T-cell (primary cell): Measurements from ENCODE around the gene GRAP2. TPM values are rescaled to one million over a fixed set of nuclear protein-coding genes. Genes with fewer than 3 reads are reported as not detected.

Source experiments
- ATAC-seq, 4 experiments: fragments of 200-7000 bp in 3 of 4; fragments of 150-1000 bp in 1 of 4; cut with Tn5 transposase; replicated peaks in 1 of 4; 1 replicate in 3 of 4; 2 replicates in 1 of 4; pipeline ENCODE4 v1.10.0; 2021; ENCODE audit warnings: moderate library complexity in 3 of 4, mild to moderate bottlenecking in 2 of 4, moderate number of reproducible peaks in 1 of 4
- CTCF ChIA-PET, 2 donors: fragments of 300-600 bp; sonication (Branson Sonifier 250); formaldehyde crosslinking; loops; one replicate each; lab custom pipeline; 2022; ENCODE audit warnings: antibody characterized with exemption in 2 of 2; lab: Charles Lee
- POLR2A ChIA-PET, 2 donors: fragments of 300-600 bp; sonication (Branson Sonifier 250); formaldehyde crosslinking; loops; one replicate each; lab custom pipeline; 2022; ENCODE audit warnings: antibody characterized with exemption in 2 of 2; lab: Charles Lee
- DNase-seq, 35 experiments: peaks; one replicate each; pipeline versions ENCODE4 v3.0.0 to v3.0.0-alpha.2; 2013 to 2023
- H3K27ac ChIP-seq: one replicate; pipeline ENCODE4 v1.5.1; 2013; ENCODE audit warnings: low read length
- H3K27me3 ChIP-seq, 2 experiments: replicated peaks in 1 of 2; 1 replicate in 1 of 2; 2 replicates in 1 of 2; pipeline versions ENCODE4 v1.6.1 to v1.7.0; 2013; ENCODE audit warnings: low read length in 1 of 2, mixed read lengths in 1 of 2; ENCODE audit not compliant: control insufficient read depth in 2 of 2, insufficient read depth in 2 of 2; ENCODE audit errors: extremely low read depth in 1 of 2
- H3K36me3 ChIP-seq, 2 donors: 1 replicate in 1 of 2; 2 replicates in 1 of 2; pipeline versions ENCODE4 v1.6.1 to v1.7.0; 2013; ENCODE audit warnings: low read length in 1 of 2; ENCODE audit not compliant: control insufficient read depth in 2 of 2, insufficient read depth in 1 of 2; ENCODE audit errors: extremely low read depth in 1 of 2
- H3K4me1 ChIP-seq, 2 experiments: 1 replicate in 1 of 2; 2 replicates in 1 of 2; pipeline versions ENCODE4 v1.6.1 to v1.7.0; 2013; ENCODE audit warnings: low read length in 2 of 2, mixed read lengths in 1 of 2; ENCODE audit not compliant: insufficient read depth in 2 of 2, control insufficient read depth in 1 of 2; ENCODE audit errors: extremely low read depth in 1 of 2
- H3K4me3 ChIP-seq, 2 donors: 1 replicate in 1 of 2; 2 replicates in 1 of 2; pipeline versions ENCODE4 v1.5.1 to v1.7.0; 2013; ENCODE audit warnings: mild to moderate bottlenecking in 2 of 2, low read length in 1 of 2, moderate library complexity in 1 of 2; ENCODE audit not compliant: control insufficient read depth in 1 of 2; ENCODE audit errors: extremely low read depth in 1 of 2
- H3K9me3 ChIP-seq: 2 replicates; pipeline ENCODE4 v1.7.0; 2013
- H3K27ac Mint-ChIP-seq, 2 donors: one replicate each; pipeline ENCODE4 v1.8.0; 2020 to 2021; ENCODE audit warnings: mild to moderate bottlenecking in 2 of 2, mixed read lengths in 2 of 2
- H3K27me3 Mint-ChIP-seq, 2 donors: one replicate each; pipeline ENCODE4 v1.8.0; 2021 to 2022; ENCODE audit warnings: mixed read lengths in 2 of 2
- H3K36me3 Mint-ChIP-seq: one replicate; pipeline ENCODE4 v1.8.0; 2021; ENCODE audit warnings: mixed read lengths
- H3K4me1 Mint-ChIP-seq, 3 donors: one replicate each; pipeline ENCODE4 v1.8.0; 2020 to 2022; ENCODE audit warnings: mixed read lengths in 3 of 3, mild to moderate bottlenecking in 1 of 3
- H3K4me3 Mint-ChIP-seq, 3 donors: one replicate each; pipeline ENCODE4 v1.8.0; 2020 to 2022; ENCODE audit warnings: mild to moderate bottlenecking in 3 of 3, mixed read lengths in 3 of 3, moderate library complexity in 3 of 3
- H3K9me3 Mint-ChIP-seq, 3 donors: one replicate each; pipeline ENCODE4 v1.8.0; 2020 to 2022; ENCODE audit warnings: mixed read lengths in 3 of 3
- WGBS: methylation state at CpG from one replicate; pipeline ENCODE4 v1.1.5; 2013; ENCODE audit warnings: missing lambda C conversion rate; ENCODE audit not compliant: insufficient coverage; 5-methylcytosine and 5-hydroxymethylcytosine counted together
- total RNA-seq, 35 experiments: library from RNA in 6 of 35; stranded (reverse) in 6 of 35; fragments of 120-200 nt in 1 of 35; gene quantifications; one replicate each; pipeline versions ENCODE4 v1.2.1 to v1.2.4 and lab custom pipeline; 2013 to 2026

The GRAP2 gene
- total RNA-seq, 5 donors from 2014 or later (not counting 1 experiment from before 2014, with no cell fraction given) = 138 to 199 (median 157) TPM

DNA sequence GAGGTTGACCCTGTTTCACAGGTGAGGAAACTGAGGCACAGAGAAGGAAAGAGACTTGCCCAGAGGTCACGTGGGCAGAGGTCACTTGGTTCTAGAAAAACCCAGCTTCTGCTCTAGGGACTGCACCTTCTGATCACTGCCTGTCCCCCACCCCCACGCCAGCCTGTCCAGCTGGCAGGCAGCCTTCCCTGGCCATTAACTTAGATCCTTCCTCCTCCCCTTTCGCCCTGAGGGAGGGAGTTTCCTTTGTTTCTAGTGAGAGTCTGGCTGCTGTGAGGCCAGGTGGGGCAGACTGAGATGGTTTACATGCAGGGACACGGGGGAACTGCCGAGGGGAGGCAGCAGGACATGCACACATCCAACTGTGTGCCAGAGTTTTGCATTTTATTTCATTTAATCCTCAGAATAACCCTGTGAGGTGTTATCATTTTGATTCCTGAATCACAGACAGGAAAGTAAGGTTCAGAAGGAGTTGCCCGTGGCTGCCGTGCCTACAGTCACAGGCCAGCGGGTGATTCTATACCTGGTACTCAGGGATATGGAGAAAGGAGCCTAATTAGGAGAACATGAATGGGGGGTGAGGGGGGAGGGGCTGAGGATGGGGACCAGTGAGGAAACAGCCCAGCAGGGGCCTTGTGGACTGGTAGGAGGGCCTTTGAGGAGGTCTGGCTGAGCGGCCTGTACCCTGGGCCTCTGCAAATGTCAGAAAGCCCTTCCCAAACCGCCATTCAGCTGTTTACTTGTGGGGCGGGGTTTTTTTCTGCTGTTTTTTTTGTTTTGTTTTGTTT is 97.2 kb downstream of the GRAP2 start:
- 87% methylated on average over 6 of the region's 11 CpGs for WGBS
- Histone ChIP-seq H3K4me1 (peaks cover 0 to 13% of the 10 kb centered on the region in 2 experiments), H3K27ac (no peak overlapping the region), H3K9me3 (no peaks in the 10 kb centered on the region), H3K27me3 (peaks cover 0 to 42% of the 10 kb centered on the region in 2 experiments), H3K4me3 (no peak overlapping the region), H3K36me3 (no peaks in the 10 kb centered on the region)
- Mint-ChIP-seq H3K9me3 (no peaks in the 10 kb centered on the region), H3K36me3 (no peaks in the 10 kb centered on the region), H3K4me3 (no peak overlapping the region), H3K4me1 (peaks cover 7 to 14% (median 11%) of the 10 kb centered on the region in 3 donors), H3K27me3 (peaks cover 3 to 36% of the 10 kb centered on the region in 2 donors), H3K27ac (no peak overlapping the region)
- no peak for ATAC-seq
- ChIA-PET POLR2A (interaction anchor here in 1 of 2 donors (0.6 kb wide), 1 partner anchor 74 kb away, joined by 4 read pairs; no protein-coding TSS in a partner anchor), CTCF (no interaction called here)
- no peak for DNase-seq

DNA sequence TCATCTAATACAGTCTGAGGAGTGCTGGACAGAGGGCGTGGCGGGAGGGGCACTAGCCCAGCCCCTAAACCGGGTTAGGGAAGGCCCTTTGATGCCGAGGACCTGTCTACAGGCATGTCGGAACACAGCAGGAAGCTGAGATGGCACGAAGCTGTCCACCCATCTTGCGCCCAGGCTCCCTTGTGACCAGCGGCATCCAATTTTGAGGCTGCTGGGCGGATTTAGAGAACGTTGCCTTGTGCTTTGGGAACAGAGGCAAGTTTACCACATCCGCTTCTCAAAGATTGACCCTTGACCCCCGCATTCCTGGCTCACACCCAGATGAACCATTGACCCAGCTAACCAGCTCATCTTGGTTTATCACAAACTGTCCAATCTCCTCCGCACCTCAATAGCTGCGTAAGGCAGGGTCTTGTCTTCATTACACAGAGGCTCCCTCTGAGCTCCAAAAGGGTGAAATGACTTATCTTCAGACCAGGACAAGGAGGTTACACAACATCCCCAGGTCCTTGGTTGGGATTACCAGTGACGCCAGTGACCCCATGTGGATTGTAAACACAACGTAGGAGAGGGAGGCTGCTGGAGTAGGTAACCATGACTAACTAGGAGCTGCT is 98.4 kb downstream of the GRAP2 start:
- WGBS = 94% methylated on average over 15 of the region's 16 CpGs
- CTCF ChIA-PET = no interaction called here
- ATAC-seq (no peak), DNase-seq (no peak)
- no peak overlapping the region for H3K27ac ChIP-seq
- H3K4me1 ChIP-seq = peaks cover 0 to 10% of the 10 kb centered on the region in 2 experiments
- H3K36me3 Mint-ChIP-seq = no peaks in the 10 kb centered on the region
- H3K27me3 ChIP-seq = peaks cover 0 to 41% of the 10 kb centered on the region in 2 experiments
- H3K4me3 Mint-ChIP-seq = no peak overlapping the region
- no peaks in the 10 kb centered on the region for H3K36me3 ChIP-seq
- no peaks in the 10 kb centered on the region for H3K9me3 Mint-ChIP-seq
- no peak overlapping the region for H3K27ac Mint-ChIP-seq
- H3K9me3 ChIP-seq = no peaks in the 10 kb centered on the region
- POLR2A ChIA-PET = interaction anchor here in 1 of 2 donors (0.6 kb wide), 1 partner anchor 75 kb away, joined by 4 read pairs; no protein-coding TSS in a partner anchor
- H3K27me3 Mint-ChIP-seq = peaks cover 3 to 27% of the 10 kb centered on the region in 2 donors
- H3K4me3 ChIP-seq = no peak overlapping the region
- peaks cover 0 to 7% (median 4%) of the 10 kb centered on the region in 3 donors for H3K4me1 Mint-ChIP-seq

DNA sequence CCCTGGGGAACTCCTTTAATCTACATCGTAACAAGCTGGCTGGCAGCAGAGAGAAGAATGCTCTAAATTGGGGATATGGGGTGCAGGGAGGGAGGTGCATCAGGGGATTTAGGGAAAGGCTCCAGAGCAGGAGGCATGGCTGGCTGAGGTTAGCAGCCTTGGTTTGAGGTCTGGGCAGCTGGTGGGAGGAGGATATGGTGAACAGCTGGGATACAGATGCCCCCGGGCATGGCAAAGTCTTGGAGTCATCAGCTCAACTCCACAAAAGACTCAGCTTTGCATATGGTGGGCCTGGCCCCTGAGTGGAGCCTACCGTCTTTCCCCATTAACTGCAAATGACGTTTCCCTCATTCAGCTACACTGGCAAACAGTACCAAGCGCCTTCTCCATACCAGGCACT is 99.3 kb downstream of the GRAP2 start:
- H3K36me3 ChIP-seq = no peaks in the 10 kb centered on the region
- Mint-ChIP-seq H3K4me1 (peaks cover 0 to 7% (median 3%) of the 10 kb centered on the region in 3 donors), H3K36me3 (no peaks in the 10 kb centered on the region), H3K27ac (no peak overlapping the region), H3K27me3 (peaks cover 3 to 30% of the 10 kb centered on the region in 2 donors), H3K9me3 (no peaks in the 10 kb centered on the region), H3K4me3 (no peak overlapping the region)
- H3K4me3 ChIP-seq = no peak overlapping the region
- peaks cover 0 to 37% of the 10 kb centered on the region in 2 experiments for H3K27me3 ChIP-seq
- ChIA-PET CTCF (no interaction called here), POLR2A (interaction anchor here in 1 of 2 donors (0.9 kb wide), 1 partner anchor 36 kb away, joined by 3 read pairs; no protein-coding TSS in a partner anchor)
- no peaks in the 10 kb centered on the region for H3K9me3 ChIP-seq
- no peak overlapping the region for H3K27ac ChIP-seq
- DNase-seq = no peak
- 90% methylated on average over 2 of the region's 5 CpGs for WGBS
- no peak for ATAC-seq
- H3K4me1 ChIP-seq = peaks cover 0 to 4% of the 10 kb centered on the region in 2 experiments

DNA sequence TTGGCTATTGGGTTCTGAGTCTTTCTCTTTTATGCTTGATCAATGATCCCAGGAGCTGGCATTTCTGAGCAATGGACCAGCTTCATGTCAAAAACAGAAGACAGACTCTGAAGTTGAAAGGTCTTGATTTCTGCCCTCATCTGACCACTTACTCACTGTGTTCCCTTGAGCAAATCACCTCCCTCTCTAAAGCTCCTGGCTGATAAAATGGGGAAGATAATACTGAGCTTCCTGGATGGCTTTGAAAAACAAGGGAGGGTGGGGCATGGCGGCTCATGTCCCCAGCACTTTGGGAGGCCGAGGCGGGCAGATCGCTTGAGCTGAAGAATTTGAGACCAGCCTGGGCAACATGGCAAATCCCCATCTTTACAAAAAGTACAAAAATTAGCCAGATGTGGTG is 100.2 kb downstream of the GRAP2 start:
- H3K27ac ChIP-seq = no peak overlapping the region
- H3K9me3 Mint-ChIP-seq = no peaks in the 10 kb centered on the region
- H3K4me1 ChIP-seq = no peaks in the 10 kb centered on the region
- ATAC-seq (no peak), DNase-seq (no peak)
- peaks cover 0 to 32% of the 10 kb centered on the region in 2 experiments for H3K27me3 ChIP-seq
- H3K27ac Mint-ChIP-seq = no peak overlapping the region
- no peaks in the 10 kb centered on the region for H3K36me3 ChIP-seq
- no peaks in the 10 kb centered on the region for H3K9me3 ChIP-seq
- no peak overlapping the region for H3K4me3 ChIP-seq
- ChIA-PET POLR2A (interaction anchor here in 1 of 2 donors (0.9 kb wide), 1 partner anchor 36 kb away, joined by 3 read pairs; no protein-coding TSS in a partner anchor), CTCF (interaction anchor here in 1 of 2 donors (0.6 kb wide), 1 partner anchor 334 kb away, joined by 6 read pairs; no protein-coding TSS in a partner anchor)
- peaks cover 3 to 26% of the 10 kb centered on the region in 2 donors for H3K27me3 Mint-ChIP-seq
- H3K36me3 Mint-ChIP-seq = no peaks in the 10 kb centered on the region
- peaks cover 0 to 1% (median 0%) of the 10 kb centered on the region in 3 donors for H3K4me1 Mint-ChIP-seq
- no CpG with 5 or more reads among the region's 4 CpGs for WGBS
- H3K4me3 Mint-ChIP-seq = no peak overlapping the region

DNA sequence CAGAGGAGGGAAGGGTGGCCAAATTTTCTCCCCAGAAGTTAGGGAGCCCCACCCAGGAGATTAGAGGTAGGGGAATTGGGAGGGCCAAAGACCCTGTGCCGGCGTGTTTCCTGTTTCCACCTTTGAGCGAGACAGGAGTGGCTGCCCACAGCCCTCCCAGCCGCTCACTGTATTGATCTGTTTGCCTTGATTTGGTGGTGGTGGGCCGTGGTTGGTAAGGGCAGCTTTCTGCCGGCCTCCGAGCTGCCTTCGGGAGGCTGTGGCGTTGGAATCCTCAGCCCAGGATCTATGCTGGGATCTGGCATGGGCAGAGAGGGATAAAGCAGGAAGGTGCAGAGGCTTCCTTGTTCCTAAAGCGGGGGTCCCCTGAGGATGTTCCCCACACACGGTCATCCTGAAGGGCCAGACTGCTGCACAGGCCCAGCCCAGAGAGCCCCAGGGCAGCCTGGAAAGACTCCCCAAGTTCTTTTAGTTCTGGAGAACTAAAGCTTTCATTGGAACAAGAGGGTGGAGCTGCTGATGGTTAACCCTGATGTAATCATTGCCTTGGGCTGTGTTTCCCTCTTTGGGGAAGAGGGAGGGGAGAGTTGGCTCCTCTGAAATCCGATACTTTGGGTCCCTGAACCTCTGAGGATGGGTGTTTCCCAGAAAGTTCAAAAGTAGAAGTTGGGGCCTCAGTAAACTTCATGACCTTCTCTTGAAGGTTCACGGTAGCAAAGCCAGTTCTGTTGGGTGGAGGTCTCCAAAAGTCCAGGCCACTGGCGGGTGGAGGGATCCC is 101.1 kb downstream of the GRAP2 start:
- H3K36me3 Mint-ChIP-seq = no peaks in the 10 kb centered on the region
- H3K9me3 Mint-ChIP-seq = no peaks in the 10 kb centered on the region
- H3K4me1 Mint-ChIP-seq = no peaks in the 10 kb centered on the region
- CTCF ChIA-PET = no interaction called here
- Histone ChIP-seq H3K27me3 (peaks cover 0 to 36% of the 10 kb centered on the region in 2 experiments), H3K36me3 (no peaks in the 10 kb centered on the region), H3K27ac (no peak overlapping the region), H3K9me3 (no peaks in the 10 kb centered on the region), H3K4me1 (no peaks in the 10 kb centered on the region), H3K4me3 (no peak overlapping the region)
- POLR2A ChIA-PET = no interaction called here
- H3K4me3 Mint-ChIP-seq = no peak overlapping the region
- 81% methylated on average over 14 of the region's 14 CpGs for WGBS
- ATAC-seq (no peak), DNase-seq (no peak)
- H3K27ac Mint-ChIP-seq = no peak overlapping the region
- peaks cover 0 to 26% of the 10 kb centered on the region in 2 donors for H3K27me3 Mint-ChIP-seq
